ENCODE data around the gene SLC25A25.
"Not testable (repeated sequence)": the region's sequence is repeated elsewhere in the genome, so short reads cannot be mapped to it uniquely, and the experiment has no call there.

Gene SLC25A25

GRCh38 chr9:128036522-128036921 is 31.5 kb upstream of the SLC25A25 start:
- not testable (repeated sequence) for H3K27me3 ChIP-seq (ENCODE audit: insufficient read depth, low read length); H3K9me3 ChIP-seq (ENCODE audit: low read length); H3K36me3 ChIP-seq (ENCODE audit: insufficient read depth, low read length); H2AFZ ChIP-seq (ENCODE audit: low read depth, low read length); H3K4me3 ChIP-seq (ENCODE audit: low read length); H3K4me1 ChIP-seq (ENCODE audit: insufficient read depth, low read length)

GRCh38 chr9:128040783-128041182 is 27.2 kb upstream of the SLC25A25 start:
- not testable (repeated sequence) for H3K9me3 ChIP-seq (ENCODE audit: low read length); H3K4me1 ChIP-seq (ENCODE audit: insufficient read depth, low read length); H3K27me3 ChIP-seq (ENCODE audit: insufficient read depth, low read length); H3K36me3 ChIP-seq (ENCODE audit: insufficient read depth, low read length); H3K4me3 ChIP-seq (ENCODE audit: low read length); H2AFZ ChIP-seq (ENCODE audit: low read depth, low read length)

GRCh38 chr9:128042043-128042442 is 26.0 kb upstream of the SLC25A25 start:
- H3K27me3 ChIP-seq (ENCODE audit: insufficient read depth, low read length), result no peaks in the 10 kb centered on the region
- H2AFZ ChIP-seq (ENCODE audit: low read depth, low read length), result no peak overlapping the region
- H3K36me3 ChIP-seq (ENCODE audit: insufficient read depth, low read length), result no peaks in the 10 kb centered on the region
- no peaks in the 10 kb centered on the region for H3K4me1 ChIP-seq (ENCODE audit: insufficient read depth, low read length)
- H3K9me3 ChIP-seq (ENCODE audit: low read length), result no peaks in the 10 kb centered on the region
- H3K4me3 ChIP-seq (ENCODE audit: low read length), result no peak overlapping the region

GRCh38 chr9:128043467-128043868 is 24.6 kb upstream of the SLC25A25 start:
- Histone ChIP-seq H3K36me3 (ENCODE audit: insufficient read depth, low read length) (no peaks in the 10 kb centered on the region), H3K27me3 (ENCODE audit: insufficient read depth, low read length) (no peaks in the 10 kb centered on the region), H3K9me3 (ENCODE audit: low read length) (no peaks in the 10 kb centered on the region), H3K4me3 (ENCODE audit: low read length) (no peak overlapping the region), H2AFZ (ENCODE audit: low read depth, low read length) (no peak overlapping the region), H3K4me1 (ENCODE audit: insufficient read depth, low read length) (no peaks in the 10 kb centered on the region)

- H3K36me3 ChIP-seq (ENCODE audit: insufficient read depth, low read length); H3K9me3 ChIP-seq (ENCODE audit: low read length); H2AFZ ChIP-seq (ENCODE audit: low read depth, low read length); H3K4me1 ChIP-seq (ENCODE audit: insufficient read depth, low read length); H3K4me3 ChIP-seq (ENCODE audit: low read length); H3K27me3 ChIP-seq (ENCODE audit: insufficient read depth, low read length): not testable (repeated sequence)
Measured at GRCh38 chr9:128045409-128045808, 22.6 kb upstream of the SLC25A25 start.

GRCh38 chr9:128045831-128046230 is 22.2 kb upstream of the SLC25A25 start:
- Histone ChIP-seq H3K9me3 (ENCODE audit: low read length) (no peaks in the 10 kb centered on the region), H3K36me3 (ENCODE audit: insufficient read depth, low read length) (no peaks in the 10 kb centered on the region), H3K4me3 (ENCODE audit: low read length) (no peak overlapping the region), H2AFZ (ENCODE audit: low read depth, low read length) (no peak overlapping the region), H3K4me1 (ENCODE audit: insufficient read depth, low read length) (no peaks in the 10 kb centered on the region), H3K27me3 (ENCODE audit: insufficient read depth, low read length) (no peaks in the 10 kb centered on the region)

GRCh38 chr9:128047231-128047630 is 20.8 kb upstream of the SLC25A25 start:
- Histone ChIP-seq H3K36me3 (ENCODE audit: insufficient read depth, low read length) (no peaks in the 10 kb centered on the region), H3K4me3 (ENCODE audit: low read length) (no peak overlapping the region), H3K4me1 (ENCODE audit: insufficient read depth, low read length) (no peaks in the 10 kb centered on the region), H3K27me3 (ENCODE audit: insufficient read depth, low read length) (no peaks in the 10 kb centered on the region), H3K9me3 (ENCODE audit: low read length) (no peaks in the 10 kb centered on the region), H2AFZ (ENCODE audit: low read depth, low read length) (no peak overlapping the region)

GRCh38 chr9:128048663-128049062 is 19.4 kb upstream of the SLC25A25 start:
- Histone ChIP-seq H3K4me1 (ENCODE audit: insufficient read depth, low read length) (no peaks in the 10 kb centered on the region), H3K9me3 (ENCODE audit: low read length) (no peaks in the 10 kb centered on the region), H2AFZ (ENCODE audit: low read depth, low read length) (no peak overlapping the region), H3K4me3 (ENCODE audit: low read length) (no peak overlapping the region), H3K36me3 (ENCODE audit: insufficient read depth, low read length) (no peaks in the 10 kb centered on the region), H3K27me3 (ENCODE audit: insufficient read depth, low read length) (no peaks in the 10 kb centered on the region)

- Histone ChIP-seq H3K36me3 (ENCODE audit: insufficient read depth, low read length) (no peaks in the 10 kb centered on the region), H3K27me3 (ENCODE audit: insufficient read depth, low read length) (no peaks in the 10 kb centered on the region), H3K9me3 (ENCODE audit: low read length) (no peaks in the 10 kb centered on the region), H3K4me3 (ENCODE audit: low read length) (no peak overlapping the region), H3K4me1 (ENCODE audit: insufficient read depth, low read length) (no peaks in the 10 kb centered on the region), H2AFZ (ENCODE audit: low read depth, low read length) (no peak overlapping the region)
Measured at GRCh38 chr9:128049843-128050242, 18.2 kb upstream of the SLC25A25 start.

- Histone ChIP-seq H3K4me1 (ENCODE audit: insufficient read depth, low read length) (peaks cover 11% of the 10 kb centered on the region), H2AFZ (ENCODE audit: low read depth, low read length) (no peak overlapping the region), H3K27me3 (ENCODE audit: insufficient read depth, low read length) (no peaks in the 10 kb centered on the region), H3K4me3 (ENCODE audit: low read length) (no peak overlapping the region), H3K9me3 (ENCODE audit: low read length) (no peaks in the 10 kb centered on the region), H3K36me3 (ENCODE audit: insufficient read depth, low read length) (no peaks in the 10 kb centered on the region)
Measured at GRCh38 chr9:128051932-128052709, 15.9 kb upstream of the SLC25A25 start.

- no peaks in the 10 kb centered on the region for H3K36me3 ChIP-seq (ENCODE audit: insufficient read depth, low read length)
- H3K27me3 ChIP-seq (ENCODE audit: insufficient read depth, low read length), result no peaks in the 10 kb centered on the region
- H3K9me3 ChIP-seq (ENCODE audit: low read length), result no peaks in the 10 kb centered on the region
- peaks cover 11% of the 10 kb centered on the region for H3K4me1 ChIP-seq (ENCODE audit: insufficient read depth, low read length)
- no peak overlapping the region for H3K4me3 ChIP-seq (ENCODE audit: low read length)
- no peak overlapping the region for H2AFZ ChIP-seq (ENCODE audit: low read depth, low read length)
Measured at GRCh38 chr9:128053560-128053959, 14.5 kb upstream of the SLC25A25 start.

GRCh38 chr9:128054087-128054486 is 13.9 kb upstream of the SLC25A25 start:
- no peak overlapping the region for H3K4me3 ChIP-seq (ENCODE audit: low read length)
- H2AFZ ChIP-seq (ENCODE audit: low read depth, low read length), result no peak overlapping the region
- H3K27me3 ChIP-seq (ENCODE audit: insufficient read depth, low read length), result no peaks in the 10 kb centered on the region
- no peaks in the 10 kb centered on the region for H3K36me3 ChIP-seq (ENCODE audit: insufficient read depth, low read length)
- H3K4me1 ChIP-seq (ENCODE audit: insufficient read depth, low read length), result peaks cover 11% of the 10 kb centered on the region
- no peaks in the 10 kb centered on the region for H3K9me3 ChIP-seq (ENCODE audit: low read length)

- H3K4me3 ChIP-seq (ENCODE audit: low read length), result no peak overlapping the region
- no peaks in the 10 kb centered on the region for H3K9me3 ChIP-seq (ENCODE audit: low read length)
- peaks cover 11% of the 10 kb centered on the region for H3K4me1 ChIP-seq (ENCODE audit: insufficient read depth, low read length)
- no peaks in the 10 kb centered on the region for H3K27me3 ChIP-seq (ENCODE audit: insufficient read depth, low read length)
- H3K36me3 ChIP-seq (ENCODE audit: insufficient read depth, low read length), result no peaks in the 10 kb centered on the region
- H2AFZ ChIP-seq (ENCODE audit: low read depth, low read length), result peak overlapping the region; percentile 5
Measured at GRCh38 chr9:128055344-128056040, 12.5 kb upstream of the SLC25A25 start.

Data from neuron (in vitro differentiated cells).